Lower leg skin (tissue), 4 donors: ENCODE data around the gene PON3. TPM values are rescaled to one million over a fixed set of nuclear protein-coding genes. Genes with fewer than 3 reads are reported as not detected.

ENCODE experiments used
- DNase-seq, 2 donors: peaks; one replicate each; pipeline ENCODE4 v3.0.0-alpha.2; 2019; ENCODE audit warnings: low spot score in 2 of 2
- H3K4me3 ChIP-seq: fragments of 200-600 bp; sonication (generic); 2 replicates; pipeline ENCODE4 v1.5.1; 2017; ENCODE audit warnings: mild to moderate bottlenecking, low read depth; ENCODE audit not compliant: poor library complexity, severe bottlenecking
- CTCF ChIP-seq, 3 donors: fragments of 450-650 bp; IDR thresholded peaks; one replicate each; pipeline ENCODE4 v1.5.1; 2016; ENCODE audit warnings: antibody characterized with exemption in 3 of 3, mild to moderate bottlenecking in 3 of 3, moderate library complexity in 2 of 3
- POLR2A ChIP-seq, 2 donors: fragments of 450-650 bp; IDR thresholded peaks; one replicate each; pipeline ENCODE4 v1.6.1; 2016 to 2017; ENCODE audit warnings: antibody characterized with exemption in 2 of 2, mild to moderate bottlenecking in 1 of 2, moderate library complexity in 1 of 2
- WGBS, 2 donors: methylation state at CpG; one replicate each; pipeline ENCODE4 v1.1.5; 2018; 5-methylcytosine and 5-hydroxymethylcytosine counted together
- intact Hi-C: fragments of 100-400 bp; cut with DNase I; formaldehyde crosslinking; loops from one replicate; pipeline ENCODE4 v1.15.0; 2023; ENCODE audit warnings: low total_unique reads
- total RNA-seq, 4 donors: library from RNA; depleted of rRNA; stranded (reverse); fragments of >200 nt; gene quantifications; one replicate each; pipeline ENCODE4 v1.1.0, GENCODE V29; 2016

PON3 gene
- 10 to 100 TPM; 10.5 to 15.9 (median 13.9) TPM for total RNA-seq

- 7 to 10% methylated on average over 57 to 68 of the region's 68 CpGs for WGBS, 2 donors
- no peak for DNase-seq
- intact Hi-C loops = no loop called here
Measured at GRCh38 chr7:95396136-95397032, at the start of gene PON3. Gene PON3 (minus strand): TSS chr7:95396375. CDS start chr7:95396350, 25 bp downstream.

DNA sequence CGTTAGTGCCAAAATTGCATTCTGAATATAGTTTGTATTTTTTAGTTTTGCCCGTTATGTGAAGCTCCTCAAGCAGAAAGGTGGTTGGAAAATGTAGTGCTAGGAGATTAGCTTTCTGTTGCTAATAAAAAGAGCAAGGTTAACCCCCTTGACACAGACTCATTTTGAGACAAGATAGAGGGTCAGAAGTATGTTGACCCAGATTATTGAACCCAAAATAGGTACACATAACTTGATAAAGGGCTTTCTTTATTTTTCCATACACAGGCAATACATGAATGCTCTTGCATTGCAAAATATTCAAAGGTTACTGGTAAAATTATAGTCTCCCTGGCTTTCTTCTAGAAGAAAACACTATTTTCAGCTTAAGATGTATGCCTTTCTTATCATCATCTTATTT is 48.6 kb upstream of the PON3 start:
- intact Hi-C loops = no loop called here
- DNase-seq = no peak
- WGBS, 2 donors = 77 to 85% methylated on average over 2 of the region's 2 CpGs
- H3K4me3 ChIP-seq = no peak overlapping the region
- TF ChIP-seq POLR2A (IDR thresholded peaks at IDR 0.05) (no peak), CTCF (IDR thresholded peaks at IDR 0.05) (no peak)

More at GRCh38 chr7:95396136-95397032, at the start of gene PON3:
- TF ChIP-seq POLR2A (IDR thresholded peaks at IDR 0.05) = no peak
- no peak for TF ChIP-seq CTCF (IDR thresholded peaks at IDR 0.05)
- peak within 1 kb of the TSS; percentile 41 for H3K4me3 ChIP-seq

GRCh38 chr7:95441042-95441823 is 45.1 kb upstream of the PON3 start:
- WGBS, 2 donors = 80% methylated on average over 7 of the region's 7 CpGs
- no peak overlapping the region for H3K4me3 ChIP-seq
- TF ChIP-seq POLR2A (IDR thresholded peaks at IDR 0.05) = no peak
- no peak for TF ChIP-seq CTCF (IDR thresholded peaks at IDR 0.05)
- intact Hi-C loops = no loop called here
- DNase-seq = no peak

DNA sequence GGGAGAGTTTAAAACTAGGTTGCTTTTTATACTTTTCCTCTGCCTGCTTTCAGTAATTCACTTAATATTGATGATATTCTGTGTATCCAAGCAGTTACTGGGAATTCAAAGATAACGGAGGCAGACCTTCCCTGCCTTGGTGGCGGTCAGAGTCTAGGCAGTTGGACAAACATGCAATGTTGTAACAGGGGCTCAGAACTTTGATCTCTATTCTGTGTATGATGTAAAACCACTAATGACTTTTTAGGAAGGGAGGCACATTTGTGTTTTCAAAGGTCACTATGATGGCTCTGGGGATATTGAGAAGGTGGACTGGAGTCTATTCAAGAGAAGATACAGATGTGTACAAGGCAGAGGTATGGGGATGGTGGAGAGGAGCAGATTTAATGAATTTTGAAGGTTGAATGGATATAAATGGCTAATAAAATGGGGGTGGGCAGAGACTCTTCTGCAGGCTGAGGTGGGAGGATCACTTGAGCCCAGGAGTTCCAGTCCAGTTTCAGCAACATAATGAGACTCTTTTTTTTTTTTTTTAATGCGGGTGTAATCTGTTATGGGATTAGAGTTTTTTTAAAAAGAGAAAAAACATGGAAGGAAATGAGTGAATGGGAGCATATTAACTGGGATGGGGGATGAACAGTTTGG is 44.3 kb upstream of the PON3 start:
- TF ChIP-seq POLR2A (IDR thresholded peaks at IDR 0.05) (no peak), CTCF (IDR thresholded peaks at IDR 0.05) (peak in 1 of 3 donors; percentile 50)
- no peak for DNase-seq
- H3K4me3 ChIP-seq = no peak overlapping the region
- WGBS, 2 donors = 91 to 96% methylated on average over 3 of the region's 3 CpGs
- intact Hi-C loops = no loop called here

- no peak for DNase-seq
- H3K4me3 ChIP-seq = no peak overlapping the region
- no peak for TF ChIP-seq CTCF (IDR thresholded peaks at IDR 0.05)
- TF ChIP-seq POLR2A (IDR thresholded peaks at IDR 0.05) = no peak
- 69 to 74% methylated on average over 4 of the region's 4 CpGs for WGBS, 2 donors
- intact Hi-C loops = no loop called here
Measured at GRCh38 chr7:95436407-95436806, 40.2 kb upstream of the PON3 start.
